HepG2 (cell line): ENCODE measurements around the gene PDIA2. TPM values are rescaled to one million over a fixed set of nuclear protein-coding genes. Genes with fewer than 3 reads are reported as not detected.

Source experiments
- EED ChIP-seq: sonication (generic); formaldehyde crosslinking; IDR thresholded peaks from 2 replicates; pipeline ENCODE4 v1.5.0; 2020; ENCODE audit warnings: mild to moderate bottlenecking, missing genetic modification reagents
- GABPA ChIP-seq, 2 experiments: IDR thresholded peaks; 2 replicates each; pipeline ENCODE4 v1.6.1; 2011 to 2016; ENCODE audit warnings: low read depth in 2 of 2, low read length in 1 of 2, missing biosample characterization in 1 of 2, missing genetic modification characterization in 1 of 2
- HOXA9 ChIP-seq: sonication (generic); formaldehyde crosslinking; IDR thresholded peaks from 2 replicates; pipeline ENCODE4 v1.8.1; 2022; ENCODE audit warnings: missing genetic modification reagents, mild to moderate bottlenecking, moderate library complexity, borderline replicate concordance
- MBD4 ChIP-seq: IDR thresholded peaks from 2 replicates; pipeline ENCODE4 v1.6.1; 2012; ENCODE audit warnings: low read length, inconsistent platforms, borderline replicate concordance
- NAIF1 ChIP-seq: sonication (generic); formaldehyde crosslinking; IDR thresholded peaks from 2 replicates; pipeline ENCODE4 v1.5.0; 2020; ENCODE audit warnings: mild to moderate bottlenecking, missing genetic modification reagents, borderline replicate concordance
- RFXAP ChIP-seq: sonication (generic); formaldehyde crosslinking; IDR thresholded peaks from 2 replicates; pipeline ENCODE4 v1.4.0; 2020; ENCODE audit warnings: missing genetic modification reagents, borderline replicate concordance
- SMARCE1 ChIP-seq: fragments of 450-650 bp; IDR thresholded peaks from 2 replicates; pipeline ENCODE4 v1.6.1; 2017; ENCODE audit warnings: borderline replicate concordance
- SNAPC2 ChIP-seq: sonication (generic); formaldehyde crosslinking; IDR thresholded peaks from 2 replicates; pipeline ENCODE4 v1.8.1; 2022; ENCODE audit warnings: mild to moderate bottlenecking, missing genetic modification reagents
- TFDP1 ChIP-seq: IDR thresholded peaks from 2 replicates; pipeline ENCODE4 v1.6.1; 2016; ENCODE audit warnings: missing compliant biosample characterization, missing genetic modification reagents, borderline replicate concordance
- TP53 ChIP-seq: sonication (generic); formaldehyde crosslinking; conservative IDR thresholded peaks from 2 replicates; pipeline ENCODE4 v1.4.0; 2020; ENCODE audit warnings: missing genetic modification reagents
- ZBTB26 ChIP-seq: IDR thresholded peaks from 2 replicates; pipeline ENCODE4 v1.6.1; 2016; ENCODE audit warnings: missing compliant biosample characterization, missing genetic modification reagents, borderline replicate concordance
- ZBTB7B ChIP-seq: sonication (generic); formaldehyde crosslinking; IDR thresholded peaks from 2 replicates; pipeline ENCODE4 v1.4.0; 2020; ENCODE audit warnings: missing genetic modification reagents
- ZFYVE20 ChIP-seq: sonication (generic); formaldehyde crosslinking; IDR thresholded peaks from 2 replicates; pipeline ENCODE4 v1.8.0; 2023; ENCODE audit warnings: low read depth, mild to moderate bottlenecking, moderate library complexity, missing genetic modification reagents, borderline replicate concordance
- ZNF256 ChIP-seq: sonication (generic); formaldehyde crosslinking; conservative IDR thresholded peaks from 2 replicates; pipeline ENCODE4 v1.4.0; 2020; ENCODE audit warnings: missing genetic modification reagents
- ZNF343 ChIP-seq: sonication (generic); formaldehyde crosslinking; IDR thresholded peaks from 2 replicates; pipeline ENCODE4 v1.4.0; 2020; ENCODE audit warnings: mild to moderate bottlenecking, missing genetic modification reagents
- ZNF484 ChIP-seq: sonication (generic); formaldehyde crosslinking; IDR thresholded peaks from 2 replicates; pipeline ENCODE4 v1.5.1; 2020; ENCODE audit warnings: mild to moderate bottlenecking, low read depth, missing genetic modification reagents, borderline replicate concordance
- ZNF569 ChIP-seq: sonication (generic); formaldehyde crosslinking; IDR thresholded peaks from 2 replicates; pipeline ENCODE4 v1.5.0; 2020; ENCODE audit warnings: mild to moderate bottlenecking, missing genetic modification reagents, moderate library complexity, borderline replicate concordance
- ZNF609 ChIP-seq: sonication (generic); formaldehyde crosslinking; IDR thresholded peaks from 2 replicates; pipeline ENCODE4 v1.4.0; 2020; ENCODE audit warnings: mild to moderate bottlenecking, missing genetic modification reagents, borderline replicate concordance
- ZNF713 ChIP-seq: sonication (generic); formaldehyde crosslinking; IDR thresholded peaks from 2 replicates; pipeline ENCODE4 v1.4.0; 2020; ENCODE audit warnings: mild to moderate bottlenecking, missing genetic modification reagents
- ZNF747 ChIP-seq: sonication (generic); formaldehyde crosslinking; IDR thresholded peaks from 2 replicates; pipeline ENCODE4 v1.8.1; 2023; ENCODE audit warnings: missing genetic modification reagents, mild to moderate bottlenecking, borderline replicate concordance
- polyA plus RNA-seq, 8 experiments: library from polyadenylated mRNA; depleted of rRNA in 3 of 8; stranded (reverse) in 7 of 8; unstranded in 1 of 8; fragments of >200 nt; fragmentation: Illumina TruSeq in 4 of 8; extraction: Trizol in 4 of 8; gene quantifications; 2 replicates each; pipeline versions ENCODE4 v1.2.1 to v1.2.3, GENCODE V29; 2011 to 2016; ENCODE audit warnings: low read depth in 4 of 8, missing spikeins in 1 of 8, mixed read lengths in 1 of 8; ENCODE audit not compliant: insufficient read depth in 1 of 8
- total RNA-seq, 5 experiments: library from RNA; depleted of rRNA; stranded (reverse); fragments of >200 nt; fragmentation: Illumina TruSeq; extraction: Trizol; gene quantifications; 2 replicates each; pipeline ENCODE4 v1.2.3, GENCODE V29; 2016; ENCODE audit warnings: low read depth in 1 of 5
- TF ChIP-seq, protein P1 (sequence below): sonication (generic); formaldehyde crosslinking; IDR thresholded peaks from 2 replicates; pipeline ENCODE4 v1.5.1; 2020; ENCODE audit warnings: missing genetic modification reagents, mild to moderate bottlenecking, borderline replicate concordance

PDIA2 gene
- total and polyA plus RNA-seq, 2 of the 13 experiments (the other 11 are each of a cell fraction or from before 2014, with no cell fraction given): 0.35 to 1.9 TPM

- no peak for TF ChIP-seq ZNF609 (CRISPR knock-in tag)
- no peak; the same call in 1 of the 2 replicates for TF ChIP-seq RFXAP
- TF ChIP-seq ZNF256 (CRISPR knock-in tag): no peak
- no peak for TF ChIP-seq ZNF747 (CRISPR knock-in tag)
- TF ChIP-seq EED (CRISPR knock-in tag): peak; percentile 13; the same call in 1 of the 2 replicates
- TF ChIP-seq HOXA9 (CRISPR knock-in tag): no peak
- TF ChIP-seq SNAPC2 (CRISPR knock-in tag): no peak
- peak; percentile 48; the same call in 1 of the 2 replicates for TF ChIP-seq ZBTB7B (CRISPR knock-in tag)
- TF ChIP-seq SMARCE1: no peak
- TF ChIP-seq ZBTB26: peak; percentile 67; the same call in 1 of the 2 replicates
- TF ChIP-seq MBD4: no peak
- TF ChIP-seq ZFYVE20 (CRISPR knock-in tag): no peak
- TF ChIP-seq TFDP1: peak; percentile 85; the same call in 1 of the 2 replicates
- TF ChIP-seq NAIF1 (CRISPR knock-in tag): 0 out of 2 replicates have a peak, but pooled peaks have one; percentile 22
- peak; percentile 92 for TF ChIP-seq GABPA (IDR thresholded peaks at IDR 0.05; ENCODE audit: low read depth, low read length)
- TF ChIP-seq GABPA (CRISPR knock-in tag; IDR thresholded peaks at IDR 0.05; ENCODE audit: low read depth): peak; percentile 86
- no peak for TF ChIP-seq TP53 (CRISPR knock-in tag)
- TF ChIP-seq ZNF713: no peak
- TF ChIP-seq ZNF569 (CRISPR knock-in tag): no peak
- TF ChIP-seq ZNF343 (CRISPR knock-in tag): no peak
- TF ChIP-seq, protein P1, sequence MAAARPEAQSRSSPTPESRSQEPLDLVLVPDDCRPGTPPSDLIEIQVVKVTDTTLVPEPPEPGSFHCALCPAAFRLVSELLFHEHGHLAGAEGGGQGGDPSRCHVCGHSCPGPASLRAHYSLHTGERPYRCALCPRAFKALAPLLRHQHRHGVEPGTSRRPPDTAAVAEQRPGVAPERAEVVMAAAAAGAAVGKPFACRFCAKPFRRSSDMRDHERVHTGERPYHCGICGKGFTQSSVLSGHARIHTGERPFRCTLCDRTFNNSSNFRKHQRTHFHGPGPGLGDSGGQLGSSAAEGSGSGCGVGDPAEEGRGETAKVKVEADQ (CRISPR knock-in tag): no peak
- TF ChIP-seq ZNF484: no peak
Measured at GRCh38 chr16:234468-235305, 48.3 kb upstream of the PDIA2 start, which contains the start of gene FAM234A (continued).
